AG10803 (cell line): ENCODE results near the gene KPNB1.
A peak's percentile ranks its signal among the peaks of the same experiment; 100 is the strongest.

ENCODE experiments used
- DNase-seq: peaks from one replicate; pipeline ENCODE4 v3.0.0; 2010; ENCODE audit warnings: low read depth
- H3K4me3 ChIP-seq: 2 replicates; pipeline ENCODE4 v1.5.1; 2011; ENCODE audit warnings: mild to moderate bottlenecking, low read length, control low read depth
- TF ChIP-seq, protein P1 (sequence below): conservative IDR thresholded peaks from 2 replicates; pipeline ENCODE4 v1.5.1; 2011; ENCODE audit warnings: mild to moderate bottlenecking, low read length, control low read depth, inconsistent platforms

The KPNB1 gene

DNA sequence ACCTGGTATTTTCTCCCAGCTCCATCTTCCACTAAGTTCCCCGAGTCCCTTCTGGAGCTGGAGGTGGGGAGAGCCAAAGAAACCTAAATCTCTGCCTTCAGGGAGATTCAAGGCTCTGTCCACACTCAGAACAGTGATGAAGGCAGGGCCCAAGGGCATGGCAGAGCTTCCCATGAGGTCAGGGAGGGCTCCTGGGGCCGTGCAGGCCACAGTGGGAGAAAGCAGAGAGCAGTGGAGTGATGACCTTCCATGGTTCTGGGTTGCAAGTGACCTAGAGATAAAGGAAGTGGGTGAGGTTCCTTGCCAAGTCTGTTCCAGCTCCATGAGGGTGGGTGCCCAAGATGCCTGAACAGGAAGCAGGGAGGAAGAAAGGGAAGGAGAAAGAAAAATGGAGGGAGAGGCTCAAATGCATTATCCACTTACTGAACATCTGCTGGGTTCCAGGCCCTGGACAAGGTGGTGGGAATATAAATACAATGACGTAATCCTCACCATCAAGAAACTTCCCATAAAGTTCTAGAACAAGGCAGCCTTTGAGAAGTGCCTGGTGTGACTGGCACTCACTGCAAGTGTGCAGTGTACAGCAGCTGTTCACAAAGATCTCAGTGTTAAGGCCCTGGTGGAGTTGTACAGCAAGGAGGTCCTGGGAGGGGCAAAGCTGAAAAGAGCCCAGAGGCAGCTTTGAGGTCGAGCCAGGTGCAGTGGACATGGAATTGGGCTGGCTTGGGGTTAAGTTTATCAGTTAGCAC lies 57.5 kb downstream of the KPNB1 start:
- H3K4me3 ChIP-seq, result no peak overlapping the region
- TF ChIP-seq, protein P1, sequence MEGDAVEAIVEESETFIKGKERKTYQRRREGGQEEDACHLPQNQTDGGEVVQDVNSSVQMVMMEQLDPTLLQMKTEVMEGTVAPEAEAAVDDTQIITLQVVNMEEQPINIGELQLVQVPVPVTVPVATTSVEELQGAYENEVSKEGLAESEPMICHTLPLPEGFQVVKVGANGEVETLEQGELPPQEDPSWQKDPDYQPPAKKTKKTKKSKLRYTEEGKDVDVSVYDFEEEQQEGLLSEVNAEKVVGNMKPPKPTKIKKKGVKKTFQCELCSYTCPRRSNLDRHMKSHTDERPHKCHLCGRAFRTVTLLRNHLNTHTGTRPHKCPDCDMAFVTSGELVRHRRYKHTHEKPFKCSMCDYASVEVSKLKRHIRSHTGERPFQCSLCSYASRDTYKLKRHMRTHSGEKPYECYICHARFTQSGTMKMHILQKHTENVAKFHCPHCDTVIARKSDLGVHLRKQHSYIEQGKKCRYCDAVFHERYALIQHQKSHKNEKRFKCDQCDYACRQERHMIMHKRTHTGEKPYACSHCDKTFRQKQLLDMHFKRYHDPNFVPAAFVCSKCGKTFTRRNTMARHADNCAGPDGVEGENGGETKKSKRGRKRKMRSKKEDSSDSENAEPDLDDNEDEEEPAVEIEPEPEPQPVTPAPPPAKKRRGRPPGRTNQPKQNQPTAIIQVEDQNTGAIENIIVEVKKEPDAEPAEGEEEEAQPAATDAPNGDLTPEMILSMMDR, result no peak
- peak; percentile 6 for DNase-seq

DNA sequence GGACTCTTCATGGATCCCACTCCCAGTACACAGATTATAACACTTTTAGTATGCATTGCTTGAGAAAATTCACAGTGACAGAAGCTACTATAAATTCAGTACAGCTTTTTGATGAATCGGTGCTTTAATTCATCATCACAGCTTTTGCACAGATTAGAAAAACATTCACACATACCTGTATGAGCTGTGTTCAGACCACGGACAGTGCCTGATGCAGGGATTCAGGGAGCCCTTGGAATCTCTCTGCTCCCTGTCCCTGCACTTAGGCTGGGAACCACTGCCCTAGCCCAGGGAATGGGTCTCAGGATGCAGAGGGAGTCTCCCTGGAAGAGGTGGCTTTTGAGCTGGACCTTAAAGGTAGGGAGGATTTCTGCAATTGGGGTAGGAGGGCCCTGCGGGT lies 58.2 kb downstream of the KPNB1 start:
- no peak overlapping the region for H3K4me3 ChIP-seq
- DNase-seq, result no peak
- TF ChIP-seq, protein P1, result no peak

DNA sequence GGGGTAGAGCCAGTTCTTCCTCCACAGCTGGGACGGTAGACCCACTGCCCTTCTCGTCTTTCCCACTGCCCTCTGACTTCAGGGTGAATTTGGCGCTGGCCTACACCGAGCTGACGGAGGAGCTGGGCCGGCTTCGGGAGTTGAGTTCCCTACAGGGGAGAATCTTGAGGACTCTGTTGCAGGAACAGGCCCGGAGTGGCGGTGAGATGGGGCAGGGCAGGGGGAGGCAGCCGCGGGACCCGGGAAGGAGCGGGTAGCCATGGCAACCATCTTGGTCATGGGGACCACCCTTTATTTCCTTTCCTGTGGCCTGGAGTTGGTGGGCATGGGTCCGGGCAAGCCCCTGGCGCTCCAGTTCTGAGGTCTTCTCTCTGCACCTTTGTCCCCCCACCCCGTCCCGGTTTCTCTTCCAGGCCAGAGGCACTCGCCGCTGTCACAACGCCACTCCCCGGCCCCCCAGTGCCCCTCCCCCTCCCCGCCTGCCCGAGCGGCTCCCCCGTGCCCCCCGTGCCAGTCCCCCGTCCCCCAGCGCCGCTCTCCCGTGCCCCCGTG lies 58.7 kb downstream of the KPNB1 start:
- no peak for DNase-seq
- no peak overlapping the region for H3K4me3 ChIP-seq
- TF ChIP-seq, protein P1, result no peak

DNA sequence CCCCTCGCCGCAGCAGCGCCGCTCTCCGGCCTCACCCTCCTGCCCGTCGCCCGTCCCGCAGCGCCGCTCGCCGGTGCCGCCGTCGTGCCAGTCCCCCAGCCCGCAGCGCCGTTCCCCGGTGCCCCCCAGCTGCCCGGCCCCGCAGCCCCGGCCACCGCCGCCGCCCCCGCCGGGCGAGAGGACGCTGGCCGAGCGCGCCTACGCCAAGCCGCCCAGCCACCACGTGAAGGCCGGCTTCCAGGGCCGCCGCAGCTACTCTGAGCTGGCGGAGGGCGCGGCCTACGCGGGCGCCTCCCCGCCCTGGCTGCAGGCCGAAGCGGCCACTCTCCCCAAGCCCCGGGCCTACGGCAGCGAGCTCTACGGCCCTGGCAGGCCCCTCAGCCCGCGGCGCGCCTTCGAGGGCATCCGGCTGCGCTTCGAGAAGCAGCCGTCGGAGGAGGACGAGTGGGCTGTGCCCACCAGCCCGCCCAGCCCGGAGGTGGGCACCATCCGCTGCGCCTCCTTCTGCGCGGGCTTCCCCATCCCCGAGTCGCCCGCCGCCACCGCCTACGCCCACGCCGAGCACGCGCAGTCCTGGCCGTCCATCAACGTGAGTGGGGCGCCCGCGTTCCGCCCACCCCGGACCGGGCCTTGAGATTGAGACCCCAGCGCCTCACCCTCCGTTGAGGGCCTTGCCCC lies 59.3 kb downstream of the KPNB1 start:
- H3K4me3 ChIP-seq, result no peak overlapping the region
- TF ChIP-seq, protein P1, result no peak
- DNase-seq, result no peak

DNA sequence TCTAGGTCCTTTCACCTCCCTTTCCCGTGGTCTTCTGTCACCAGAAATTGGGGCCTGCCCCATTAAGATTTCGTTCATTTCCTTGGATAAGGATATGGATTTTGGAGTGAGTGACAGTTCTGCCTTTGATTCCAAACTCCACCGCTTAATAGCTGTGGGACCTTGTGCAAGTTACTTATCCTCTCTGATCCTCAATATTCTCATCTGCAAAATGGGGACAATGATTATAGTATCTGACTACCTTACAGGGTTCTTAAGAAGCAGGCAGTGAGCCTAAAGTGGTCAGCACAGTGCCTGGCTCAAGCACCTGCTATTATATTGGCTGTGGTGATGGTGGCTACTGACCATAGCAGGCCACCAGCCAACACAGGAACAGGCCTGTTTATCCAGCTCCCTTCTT lies 59.9 kb downstream of the KPNB1 start:
- TF ChIP-seq, protein P1, result no peak
- no peak for DNase-seq
- no peak overlapping the region for H3K4me3 ChIP-seq

DNA sequence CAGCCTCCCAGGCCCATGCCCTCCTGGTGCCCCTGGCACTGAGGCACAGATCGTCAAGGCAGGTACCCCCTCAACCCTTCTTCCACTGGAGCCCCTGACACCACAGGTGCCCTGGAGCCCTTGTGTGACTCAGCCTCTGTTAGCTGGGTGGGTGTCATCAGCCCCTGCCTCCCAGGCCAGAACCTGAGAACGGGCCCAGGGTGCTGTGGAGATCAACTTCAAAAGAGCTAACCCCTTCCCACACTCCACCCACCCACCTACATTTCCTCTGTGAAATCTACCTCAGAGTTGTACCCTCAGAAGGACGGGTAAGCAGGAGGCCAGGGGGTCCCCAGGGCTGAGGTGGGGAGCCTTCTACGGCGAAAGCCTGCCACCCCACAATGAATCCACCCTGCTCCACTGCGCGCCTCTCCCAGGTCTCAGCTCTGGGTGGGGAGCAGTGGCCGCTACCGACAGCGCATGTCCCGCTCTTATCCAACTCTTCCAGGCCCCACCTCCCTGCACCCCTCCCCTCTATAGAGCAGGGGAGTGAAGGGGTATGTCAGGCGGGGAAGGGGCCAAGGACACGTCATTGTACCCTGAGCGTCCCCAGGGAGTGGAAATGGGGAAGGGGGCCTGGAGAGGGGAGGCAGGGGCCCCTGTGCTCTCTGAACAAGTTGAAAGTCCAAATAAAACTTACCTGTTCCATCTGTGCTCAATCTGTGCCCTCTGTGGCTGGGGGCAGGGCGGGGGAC lies 61.8 kb downstream of the KPNB1 start:
- no peak overlapping the region for H3K4me3 ChIP-seq
- DNase-seq, result no peak
- TF ChIP-seq, protein P1, result no peak
